Right ventricle myocardium superior (tissue), 1 donor: ENCODE measurements around the gene NFE2L2. TPM values are rescaled to one million over a fixed set of nuclear protein-coding genes. Genes with fewer than 3 reads are reported as not detected.
"Not testable (repeated sequence)": the region's sequence is repeated elsewhere in the genome, so short reads cannot be mapped to it uniquely, and the experiment has no call there.

ENCODE experiments used
- ATAC-seq: fragments of 200-7000 bp; cut with Tn5 transposase; one replicate; pipeline ENCODE4 v1.9.1; 2020; ENCODE audit warnings: mild to moderate bottlenecking; ENCODE audit not compliant: poor library complexity
- DNase-seq: peaks from one replicate; pipeline ENCODE4 v3.0.0-alpha.2; 2020
- intact Hi-C: fragments of 100-400 bp; cut with DNase I; formaldehyde crosslinking; loops from one replicate; pipeline ENCODE4 v1.11.2; 2022
- total RNA-seq: library from RNA; stranded (reverse); fragmentation: NEBNext Ultra II Directional; extraction: Animal tissue kit (Norgen Biotek cat#: 25700); gene quantifications from one replicate; pipeline ENCODE4 v1.2.1, GENCODE V29; 2021
- donor health status: DM: no; HTN: yes; CAD: no; lungs with severe emphysema.

NFE2L2 gene
- total RNA-seq, 1 donor from 2014 or later, result 45.8 TPM

DNA sequence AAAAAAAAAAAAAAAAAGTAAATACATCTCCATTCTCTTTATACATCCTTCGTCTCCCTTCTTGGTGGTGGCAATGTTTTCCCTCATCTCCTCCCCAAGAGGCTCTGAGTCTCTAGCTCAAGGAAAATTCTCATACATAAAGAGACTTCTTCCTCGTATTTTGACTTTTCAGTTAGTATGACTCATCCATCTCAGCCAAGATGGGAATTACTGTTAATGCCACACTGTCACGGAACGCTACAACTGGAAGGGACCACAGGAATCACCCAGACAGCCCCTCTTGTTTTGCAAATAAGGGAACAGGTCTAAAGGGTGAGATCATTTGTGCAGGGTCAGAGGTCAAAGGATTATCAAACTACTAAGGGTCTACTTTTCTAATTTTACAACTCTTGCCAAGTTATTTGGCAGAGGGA is 19.5 kb downstream of the NFE2L2 start:
- intact Hi-C loops, result no loop called here
- DNase-seq, result no peak
- ATAC-seq, result no peak

DNA sequence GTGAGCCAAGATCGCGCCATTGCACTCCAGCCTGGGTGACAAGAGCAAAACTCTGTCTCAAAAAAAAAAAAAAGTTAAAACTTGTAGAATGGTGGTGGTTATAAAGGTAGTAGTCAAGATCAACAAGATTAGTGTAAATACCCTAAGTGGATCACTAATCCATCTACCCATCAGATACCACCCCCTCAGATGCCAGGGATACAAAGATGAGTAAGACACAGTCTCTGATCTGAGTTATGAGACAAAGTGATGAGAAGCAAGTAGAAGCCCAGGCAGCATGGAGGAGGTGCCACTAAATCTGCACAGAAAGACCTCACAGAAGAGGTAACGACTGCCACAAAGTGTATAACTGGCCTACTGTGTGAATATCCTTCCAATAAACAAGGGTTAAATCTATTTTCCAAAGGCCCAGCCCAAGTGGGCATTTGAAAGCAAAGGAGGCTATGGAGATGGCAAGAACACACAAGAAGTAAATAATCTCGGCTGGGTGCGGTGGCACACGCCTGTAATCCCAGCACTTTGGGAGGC is 20.2 kb downstream of the NFE2L2 start:
- no peak for DNase-seq
- no peak for ATAC-seq
- intact Hi-C loops, result no loop called here

DNA sequence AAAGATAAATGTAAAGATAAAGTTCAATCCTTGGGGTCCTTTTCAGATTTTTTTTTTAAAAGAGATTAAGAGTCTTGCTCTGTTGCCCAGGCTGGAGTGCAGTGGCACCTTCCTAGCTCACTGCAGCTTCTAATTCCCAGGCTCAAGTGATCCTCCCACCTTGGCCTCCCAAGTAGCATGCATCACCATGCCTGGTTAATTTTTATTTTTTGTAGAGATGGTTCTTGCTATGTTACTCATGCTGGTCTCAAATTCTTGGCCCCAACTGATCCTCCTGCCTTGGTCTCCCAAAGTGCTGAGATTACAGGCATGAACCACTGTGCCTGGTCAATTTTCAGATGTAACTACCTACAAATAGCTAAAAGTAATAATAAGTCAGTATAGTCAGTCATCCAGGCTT is 21.1 kb downstream of the NFE2L2 start:
- intact Hi-C loops, result no loop called here
- no peak for DNase-seq
- ATAC-seq, result no peak

DNA sequence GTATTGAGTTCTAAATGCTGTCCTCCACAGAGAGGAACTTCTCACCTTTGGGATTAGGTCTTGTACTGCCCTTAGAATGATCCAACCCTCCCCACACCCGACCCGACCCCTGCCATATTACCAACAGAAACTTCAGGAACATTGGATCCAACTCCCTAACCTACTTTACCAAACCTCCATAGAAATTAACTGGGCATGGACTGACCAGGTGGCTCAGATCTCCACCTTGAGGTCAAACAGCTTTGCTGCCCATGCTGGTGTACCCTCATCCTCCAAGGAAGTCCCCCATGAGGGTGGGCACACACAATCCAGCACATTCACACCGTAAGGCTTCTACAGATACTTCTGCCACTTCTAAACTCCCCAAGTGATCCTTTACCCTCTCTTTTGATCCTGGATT is 21.5 kb downstream of the NFE2L2 start:
- ATAC-seq (no peak), DNase-seq (no peak)
- intact Hi-C loops, result no loop called here

DNA sequence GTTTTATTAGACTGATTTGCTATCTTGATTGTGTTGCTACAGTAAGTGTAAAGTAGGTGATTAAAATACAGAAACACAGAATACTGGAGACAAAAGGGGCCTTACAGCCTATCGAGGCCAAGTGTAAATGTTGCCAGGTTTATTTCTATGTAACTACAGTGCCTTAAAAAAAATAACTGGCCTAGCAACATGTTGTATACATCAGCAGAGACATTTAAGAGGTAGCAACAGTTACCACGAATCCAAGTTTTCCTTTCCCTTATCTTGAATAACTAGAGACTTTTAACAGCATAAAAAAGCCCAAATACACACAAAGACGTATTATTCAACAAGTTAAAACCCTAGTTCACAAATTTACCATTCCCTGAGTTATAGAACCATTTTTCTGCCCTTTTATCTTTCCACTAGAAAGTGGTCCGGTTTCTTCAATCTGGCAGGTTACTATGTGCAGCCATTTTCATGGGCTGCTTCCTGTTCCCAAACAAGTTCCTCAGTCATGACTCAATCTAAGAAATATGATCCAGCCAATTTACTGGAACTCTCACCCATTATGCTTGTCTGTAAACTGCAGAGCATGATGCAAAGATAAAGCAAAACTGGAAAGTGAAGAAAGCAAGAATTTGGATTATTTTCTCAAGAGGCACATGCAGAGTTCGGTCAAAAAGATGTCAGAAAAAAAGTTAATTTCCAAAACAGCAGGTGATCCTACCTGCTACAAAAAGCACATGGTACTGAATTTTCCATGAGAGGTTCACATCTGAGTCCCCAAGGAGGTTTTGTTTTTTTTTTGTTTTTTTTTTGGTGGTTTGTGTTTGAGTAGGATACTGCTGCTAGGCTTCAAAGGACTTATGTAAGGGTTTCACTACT is 22.2 kb downstream of the NFE2L2 start:
- no peak for DNase-seq
- ATAC-seq, result peak; percentile 71
- intact Hi-C loops, result no loop called here

DNA sequence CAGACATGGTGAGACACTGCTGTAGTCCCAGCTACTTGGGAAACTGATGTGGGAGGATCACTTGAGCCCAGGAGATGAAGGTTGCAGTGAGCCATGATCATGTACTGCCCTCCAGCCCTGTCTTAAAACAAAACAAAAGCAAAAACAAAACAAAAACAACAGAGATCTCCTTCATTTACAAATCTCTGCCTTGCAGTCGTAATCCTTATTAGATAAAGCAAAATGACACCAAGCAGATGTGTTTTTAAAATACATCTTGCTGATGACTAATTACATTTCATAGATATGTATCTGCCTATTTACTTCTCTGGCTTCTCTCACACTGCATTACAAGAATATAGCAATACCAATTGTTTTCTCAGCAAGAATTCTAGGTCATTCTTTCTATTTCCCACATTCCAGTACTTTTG is 22.8 kb downstream of the NFE2L2 start:
- no peak for ATAC-seq
- DNase-seq, result no peak
- intact Hi-C loops, result no loop called here

DNA sequence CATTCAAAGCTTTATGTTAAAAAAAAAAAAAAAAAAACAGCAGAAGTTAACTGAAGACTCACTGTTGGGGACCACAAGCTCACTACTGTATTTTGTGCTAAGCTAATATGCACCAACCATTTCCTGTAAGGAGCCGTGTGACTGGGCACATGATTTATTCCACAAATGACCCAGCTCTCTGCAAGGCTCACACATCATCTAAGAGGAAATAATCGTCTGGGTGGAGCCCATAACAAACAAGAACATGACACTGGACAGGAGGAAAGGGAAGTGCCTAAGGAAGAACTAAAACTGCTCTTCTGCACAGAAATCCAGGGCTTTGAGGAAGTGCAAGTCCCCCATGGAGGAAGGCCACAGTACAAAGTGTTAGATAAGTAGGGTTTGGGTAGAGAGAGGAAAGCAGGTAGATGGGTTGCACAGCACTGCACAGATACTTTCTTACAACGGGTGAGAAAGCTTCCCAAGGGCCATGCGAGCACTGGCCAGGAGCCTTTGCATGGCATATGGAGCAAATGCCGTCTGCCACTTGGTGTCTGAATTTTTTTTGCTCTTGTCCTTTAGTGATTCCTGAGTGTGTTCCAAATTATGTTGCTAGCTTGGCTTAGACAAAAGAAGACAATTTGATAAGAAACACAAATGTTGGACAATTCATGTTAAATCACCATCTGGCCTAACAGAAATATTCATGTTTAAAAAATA is 24.4 kb downstream of the NFE2L2 start:
- peak; percentile 47 for ATAC-seq
- intact Hi-C loops, result no loop called here
- DNase-seq, result no peak

DNA sequence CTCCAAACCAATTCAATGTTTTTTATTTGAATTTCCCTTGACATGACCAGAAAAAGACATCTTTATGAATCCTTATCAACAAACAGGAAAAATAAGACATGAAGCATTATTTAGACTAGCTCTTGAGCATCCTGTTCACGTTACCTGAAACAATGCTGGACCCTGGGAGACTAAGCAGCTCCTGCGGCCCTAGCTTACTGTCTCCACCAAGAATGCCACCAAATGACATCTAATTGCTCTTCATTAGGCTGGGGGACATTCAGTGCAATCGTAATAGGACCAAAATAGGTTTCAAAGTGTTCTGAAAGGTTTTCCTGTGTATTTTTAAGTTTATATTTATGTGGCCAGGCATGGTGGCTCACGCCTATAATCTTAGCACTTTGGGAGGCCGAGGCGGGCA is 25.5 kb downstream of the NFE2L2 start:
- DNase-seq, result no peak
- intact Hi-C loops, result no loop called here
- ATAC-seq, result no peak

DNA sequence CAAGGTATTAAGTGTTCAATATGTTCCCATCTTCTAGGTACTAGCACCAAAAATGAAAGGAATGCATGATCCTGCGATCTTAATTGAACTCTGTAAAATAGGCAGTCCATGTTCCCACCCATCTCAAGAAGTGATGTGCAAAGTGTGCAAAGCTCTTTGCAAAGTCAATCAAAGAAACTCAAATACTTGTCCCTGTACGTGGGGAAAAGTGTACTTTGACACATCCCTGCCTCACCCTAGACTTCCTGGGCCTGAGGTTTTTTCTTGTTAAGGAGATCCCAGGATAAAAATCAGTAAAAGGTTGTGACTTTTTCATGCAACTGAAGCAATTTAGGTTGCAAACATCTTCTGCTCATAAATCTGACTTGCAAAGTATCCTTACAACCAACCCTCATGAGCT is 26.6 kb downstream of the NFE2L2 start:
- intact Hi-C loops, result no loop called here
- ATAC-seq (no peak), DNase-seq (no peak)

DNA sequence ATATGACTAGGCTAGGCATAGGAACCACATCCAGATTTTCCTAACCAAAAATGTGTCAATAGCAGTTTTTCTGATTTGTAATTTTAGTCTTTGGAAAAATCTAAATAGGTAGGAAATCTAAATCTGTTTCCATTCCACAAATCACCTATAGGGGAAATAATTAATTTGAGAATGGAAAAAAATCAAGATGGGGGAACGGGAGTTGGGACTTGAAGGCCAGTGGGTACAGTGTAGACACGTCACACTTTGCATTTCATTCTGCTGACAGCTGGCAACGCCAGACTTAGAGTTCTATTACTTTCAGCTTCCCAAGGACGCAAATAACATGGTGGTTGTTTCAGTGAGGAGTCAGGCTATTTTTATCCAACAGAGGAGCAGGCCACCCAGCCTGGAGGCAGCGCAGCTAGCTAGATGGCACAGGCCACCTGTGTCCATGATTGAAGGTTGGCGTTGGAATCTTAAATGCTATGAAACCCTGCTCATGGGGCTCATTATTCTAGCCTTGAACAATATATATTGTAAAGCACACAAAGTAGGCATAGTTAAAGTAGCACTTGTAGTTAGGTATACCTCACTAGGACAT is 28.6 kb downstream of the NFE2L2 start:
- intact Hi-C loops, result no loop called here
- DNase-seq (no peak), ATAC-seq (peak; percentile 69)

DNA sequence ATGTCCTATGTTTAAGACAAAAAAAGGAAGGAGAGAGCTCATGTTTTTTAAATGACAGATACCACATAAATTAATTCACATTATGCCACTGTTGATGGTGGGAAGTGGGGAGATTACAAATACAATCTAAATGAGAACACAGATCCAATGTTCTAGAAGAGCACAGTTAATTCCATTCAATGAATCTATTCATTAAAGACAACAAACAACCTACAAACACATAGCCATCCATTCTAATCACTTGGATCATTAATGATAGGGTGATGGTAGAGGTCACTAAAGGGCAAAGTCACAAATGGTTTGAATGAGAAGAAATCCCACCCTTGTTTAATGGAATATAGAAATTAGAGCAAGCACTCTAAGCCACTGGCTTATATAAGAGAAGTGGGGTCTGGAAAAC is 30.3 kb downstream of the NFE2L2 start:
- intact Hi-C loops, result no loop called here
- no peak for DNase-seq
- ATAC-seq, result no peak

DNA sequence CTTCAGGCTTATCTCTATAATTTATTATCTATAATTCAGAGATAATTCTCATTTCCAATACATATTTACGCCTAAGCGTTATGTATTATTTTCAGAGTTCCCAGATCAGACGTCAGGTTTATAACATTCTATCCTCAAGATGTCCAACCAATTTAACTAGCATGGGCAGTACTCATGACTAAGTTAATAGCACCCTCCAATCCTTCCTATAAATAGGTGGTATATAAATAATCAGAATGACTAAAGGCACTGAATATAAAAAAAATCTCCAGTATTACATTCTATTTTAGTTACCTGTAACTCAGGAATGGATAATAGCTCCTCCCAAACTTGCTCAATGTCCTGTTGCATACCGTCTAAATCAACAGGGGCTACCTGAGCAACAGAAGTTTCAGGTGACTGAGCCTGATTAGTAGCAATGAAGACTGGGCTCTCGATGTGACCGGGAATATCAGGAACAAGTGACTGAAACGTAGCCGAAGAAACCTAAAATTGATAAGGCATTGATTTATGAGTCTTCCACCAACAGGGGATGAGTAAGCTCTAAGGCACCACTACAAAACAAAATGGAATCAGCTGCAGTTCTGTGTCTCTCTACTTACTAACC is 32.3 kb downstream of the NFE2L2 start:
- ATAC-seq, result no peak
- intact Hi-C loops, result no loop called here
- no peak for DNase-seq

DNA sequence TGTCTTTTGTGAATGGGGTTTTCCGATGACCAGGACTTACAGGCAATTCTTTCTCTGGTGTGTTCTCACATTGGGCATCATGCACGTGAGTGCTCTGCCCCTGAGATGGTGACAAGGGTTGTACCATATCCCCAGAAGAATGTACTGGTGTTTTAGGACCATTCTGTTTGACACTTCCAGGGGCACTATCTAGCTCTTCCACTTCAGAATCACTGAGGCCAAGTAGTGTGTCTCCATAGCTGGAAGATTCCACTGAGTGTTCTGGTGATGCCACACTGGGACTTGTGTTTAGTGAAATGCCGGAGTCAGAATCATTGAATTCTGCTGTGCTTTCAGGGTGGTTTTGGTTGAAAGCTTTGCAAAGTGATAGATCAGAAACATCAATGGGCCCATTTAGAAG is 33.3 kb downstream of the NFE2L2 start:
- intact Hi-C loops, result no loop called here
- ATAC-seq (no peak), DNase-seq (no peak)

DNA sequence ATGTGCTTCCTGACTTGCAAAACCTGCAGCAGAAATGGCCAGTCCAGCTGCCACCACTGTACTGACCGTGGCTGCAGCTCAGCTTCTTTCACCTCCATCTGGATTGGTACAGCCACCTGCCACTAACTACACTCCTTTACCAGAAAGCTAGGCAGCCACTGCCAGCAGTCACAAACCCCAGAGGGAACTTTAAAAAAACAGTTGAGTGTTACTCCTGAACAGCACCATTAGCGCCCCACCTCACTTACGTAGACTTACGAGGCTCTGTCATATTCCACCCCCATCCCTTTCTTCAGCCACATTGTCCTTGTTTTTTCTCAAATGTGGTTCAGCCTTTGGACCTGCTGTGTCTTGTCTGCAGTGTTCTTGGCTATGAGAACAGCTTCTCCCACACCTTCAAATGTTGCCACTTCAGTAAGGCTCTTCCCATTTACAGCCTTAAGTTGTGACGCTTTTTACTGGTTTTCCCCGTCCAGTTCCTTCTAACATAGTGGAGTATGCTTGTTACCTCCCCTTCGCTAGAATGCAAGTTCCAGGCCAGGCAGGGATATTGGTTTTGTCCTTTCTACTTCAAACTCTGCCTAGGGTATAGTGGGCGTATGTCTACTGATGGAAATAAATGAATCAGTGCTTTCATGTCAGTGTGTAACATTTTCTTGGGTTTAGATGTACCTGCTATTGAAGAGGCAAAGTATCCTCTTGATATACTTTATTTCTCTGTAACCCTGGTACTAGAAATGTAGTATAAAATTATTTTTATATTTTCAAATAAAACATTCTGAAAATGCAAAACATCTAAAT is 34.9 kb downstream of the NFE2L2 start:
- ATAC-seq, result no peak
- intact Hi-C loops, result no loop called here
- DNase-seq, result no peak

DNA sequence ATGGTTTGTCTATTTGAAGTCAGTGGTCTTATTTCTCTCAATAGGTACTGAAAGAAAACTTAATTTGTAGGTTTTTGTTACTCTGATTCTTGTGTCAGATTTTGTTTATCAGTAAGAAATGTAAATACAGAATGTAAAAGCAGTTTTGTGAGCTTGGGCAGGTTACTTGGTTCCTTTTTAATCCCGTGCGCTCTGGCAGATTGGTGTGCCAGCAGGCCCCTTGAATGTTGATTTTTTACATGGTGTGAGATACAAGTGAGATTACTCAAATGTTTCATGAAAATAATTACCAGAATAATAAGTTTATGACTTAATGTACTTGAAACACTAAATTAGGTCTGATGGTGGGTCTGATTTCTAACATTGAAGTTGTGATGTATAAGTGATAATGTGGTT is 38.6 kb downstream of the NFE2L2 start:
- no peak for ATAC-seq
- no peak for DNase-seq
- intact Hi-C loops, result no loop called here

DNA sequence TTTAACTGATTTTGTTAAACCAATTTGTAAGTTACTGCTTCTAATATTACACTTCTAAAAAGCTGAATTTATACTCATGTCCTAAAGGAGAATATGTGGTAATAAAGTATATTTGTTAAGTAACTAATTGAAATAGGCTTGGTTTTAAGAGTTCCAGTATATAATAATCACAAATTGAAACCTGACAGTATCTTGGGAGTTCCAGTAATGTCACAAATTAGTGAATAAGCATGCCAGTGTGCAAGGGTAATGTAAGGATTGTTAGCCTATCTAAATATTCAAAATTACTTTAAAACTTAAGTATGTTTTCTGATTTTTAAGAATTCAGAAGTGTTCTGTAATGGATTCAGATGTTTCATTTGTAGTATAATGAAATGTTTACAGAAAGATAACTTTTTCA is 41.1 kb downstream of the NFE2L2 start:
- DNase-seq, ATAC-seq, intact Hi-C loops: not testable (repeated sequence)

DNA sequence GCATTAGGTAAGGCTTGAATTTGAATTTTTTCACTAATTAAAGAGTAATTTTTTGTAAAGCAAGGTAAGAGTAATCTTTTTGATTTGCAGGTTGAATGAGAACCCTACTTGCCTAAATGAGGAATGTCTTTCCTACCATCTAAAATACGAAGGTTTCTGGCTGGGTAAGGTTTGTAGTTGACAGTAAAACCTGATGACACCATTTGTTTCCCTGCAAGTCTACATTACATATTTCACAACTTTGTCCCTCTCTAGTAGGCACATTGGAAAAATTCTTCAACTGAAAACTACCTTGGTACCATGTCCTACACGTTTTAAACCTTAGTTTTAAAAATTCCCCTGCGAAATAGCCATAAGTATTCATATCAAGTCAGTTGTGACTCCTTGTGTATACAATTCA is 42.6 kb downstream of the NFE2L2 start:
- intact Hi-C loops, result no loop called here
- ATAC-seq, result no peak
- no peak for DNase-seq

DNA sequence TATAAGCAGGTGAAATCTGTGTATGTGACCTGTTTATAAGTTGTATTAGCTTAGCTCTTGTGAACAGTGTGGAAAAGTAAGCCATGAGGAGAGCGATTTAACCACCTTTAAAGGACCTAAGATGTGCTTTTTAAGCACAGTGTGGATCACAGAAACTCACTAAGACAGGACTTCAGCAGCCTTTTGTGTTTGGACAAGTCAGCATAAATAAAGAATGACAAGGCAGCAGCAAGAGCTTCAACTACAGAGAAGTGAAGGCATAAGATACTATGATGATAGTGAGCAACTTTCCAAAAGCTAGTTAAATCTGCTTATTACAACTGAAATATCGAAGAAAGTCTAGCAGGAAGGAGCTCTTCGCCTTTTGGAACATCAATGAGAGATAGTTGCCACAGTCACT is 43.0 kb downstream of the NFE2L2 start:
- ATAC-seq, result no peak
- intact Hi-C loops, result no loop called here
- DNase-seq, result no peak

DNA sequence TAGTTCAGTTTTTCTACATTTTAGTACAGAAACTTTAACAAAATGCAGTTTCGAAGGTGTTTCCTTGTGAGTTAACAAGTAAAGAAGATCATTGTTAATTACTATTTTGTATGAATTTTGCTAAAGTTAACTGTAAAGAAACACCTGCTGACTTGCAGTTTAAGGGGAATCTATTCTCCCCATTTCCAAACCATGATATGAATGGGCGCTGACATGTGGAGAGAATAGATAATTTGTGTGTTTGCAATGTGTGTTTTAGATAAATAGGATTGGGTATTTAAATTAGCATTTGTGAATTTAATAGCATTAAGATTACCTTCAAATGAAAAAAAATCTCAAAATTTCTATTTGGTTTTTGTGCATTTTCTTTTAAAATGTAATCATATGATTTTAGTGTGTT is 44.7 kb downstream of the NFE2L2 start:
- intact Hi-C loops, DNase-seq, ATAC-seq: not testable (repeated sequence)
